Endothelial cell (in vitro differentiated cells): Measurements from ENCODE around the gene VSIG2. TPM values are rescaled to one million over a fixed set of nuclear protein-coding genes. Genes with fewer than 3 reads are reported as not detected.
A peak's percentile ranks its signal among the peaks of the same experiment; 100 is the strongest.

Source experiments
- DNase-seq: peaks from one replicate; pipeline ENCODE4 v3.0.0; 2021; ENCODE audit warnings: low spot score
- H3K27ac Mint-ChIP-seq: one replicate; pipeline ENCODE4 v1.8.0; 2021; ENCODE audit warnings: mixed read lengths, inconsistent platforms; ENCODE audit not compliant: unreplicated experiment
- H3K27me3 Mint-ChIP-seq: one replicate; pipeline ENCODE4 v1.8.0; 2021; ENCODE audit warnings: mild to moderate bottlenecking, moderate library complexity, mixed read lengths, inconsistent platforms; ENCODE audit not compliant: unreplicated experiment
- H3K36me3 Mint-ChIP-seq: one replicate; pipeline ENCODE4 v1.8.0; 2021; ENCODE audit warnings: mild to moderate bottlenecking, low read depth, mixed read lengths, inconsistent platforms; ENCODE audit not compliant: unreplicated experiment
- H3K4me1 Mint-ChIP-seq: one replicate; pipeline ENCODE4 v1.8.0; 2021; ENCODE audit warnings: mild to moderate bottlenecking, mixed read lengths, inconsistent platforms; ENCODE audit not compliant: unreplicated experiment
- H3K4me3 Mint-ChIP-seq: one replicate; pipeline ENCODE4 v1.8.0; 2021; ENCODE audit warnings: mild to moderate bottlenecking, mixed read lengths, inconsistent platforms; ENCODE audit not compliant: unreplicated experiment
- H3K9me3 Mint-ChIP-seq: one replicate; pipeline ENCODE4 v1.8.0; 2021; ENCODE audit warnings: mixed read lengths, inconsistent platforms; ENCODE audit not compliant: unreplicated experiment
- total RNA-seq: library from RNA; stranded (reverse); fragmentation: NEBNext Ultra II Directional; extraction: Animal tissue kit (Norgen Biotek cat#: 25700); gene quantifications from one replicate; pipeline ENCODE4 v1.2.1, GENCODE V29; 2021; ENCODE audit not compliant: unreplicated experiment
- TF ChIP-seq, protein P1 (sequence below): fragments of 200-600 bp; sonication (generic); IDR thresholded peaks from one replicate; pipeline ENCODE4 v1.5.0; 2021; ENCODE audit warnings: antibody characterized with exemption; ENCODE audit not compliant: unreplicated experiment

VSIG2 gene
- total RNA-seq, 1 donor from 2014 or later: 8.6 TPM

DNA sequence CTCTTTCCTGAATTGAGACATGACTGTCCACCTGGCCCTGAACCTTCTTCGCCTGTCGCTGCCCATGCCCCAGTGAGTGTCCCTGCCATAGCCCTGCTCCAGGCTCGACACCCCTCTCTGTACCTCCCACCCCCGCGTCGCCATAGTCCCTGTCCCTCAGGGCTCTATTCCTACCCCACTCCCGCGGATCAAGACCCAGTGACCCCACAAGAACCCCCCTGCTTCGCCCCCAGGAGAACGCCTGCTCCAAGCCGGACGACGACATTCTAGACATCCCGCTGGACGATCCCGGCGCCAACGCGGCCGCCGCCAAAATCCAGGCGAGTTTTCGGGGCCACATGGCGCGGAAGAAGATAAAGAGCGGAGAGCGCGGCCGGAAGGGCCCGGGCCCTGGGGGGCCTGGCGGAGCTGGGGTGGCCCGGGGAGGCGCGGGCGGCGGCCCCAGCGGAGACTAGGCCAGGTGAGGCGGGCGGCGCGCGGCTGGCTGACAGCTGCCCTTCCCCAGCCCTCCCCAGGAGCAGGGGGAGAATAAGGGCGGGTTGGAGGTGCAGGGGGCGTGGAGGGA, 6.7 kb downstream of the VSIG2 start:
- Mint-ChIP-seq H3K27me3 (peaks cover 36% of the 10 kb centered on the region), H3K4me3 (peak overlapping the region; percentile 71), H3K36me3 (peaks cover 7% of the 10 kb centered on the region), H3K4me1 (peaks cover 66% of the 10 kb centered on the region), H3K9me3 (peaks cover 5% of the 10 kb centered on the region), H3K27ac (no peak overlapping the region)
- no peak for DNase-seq
- TF ChIP-seq, protein P1, sequence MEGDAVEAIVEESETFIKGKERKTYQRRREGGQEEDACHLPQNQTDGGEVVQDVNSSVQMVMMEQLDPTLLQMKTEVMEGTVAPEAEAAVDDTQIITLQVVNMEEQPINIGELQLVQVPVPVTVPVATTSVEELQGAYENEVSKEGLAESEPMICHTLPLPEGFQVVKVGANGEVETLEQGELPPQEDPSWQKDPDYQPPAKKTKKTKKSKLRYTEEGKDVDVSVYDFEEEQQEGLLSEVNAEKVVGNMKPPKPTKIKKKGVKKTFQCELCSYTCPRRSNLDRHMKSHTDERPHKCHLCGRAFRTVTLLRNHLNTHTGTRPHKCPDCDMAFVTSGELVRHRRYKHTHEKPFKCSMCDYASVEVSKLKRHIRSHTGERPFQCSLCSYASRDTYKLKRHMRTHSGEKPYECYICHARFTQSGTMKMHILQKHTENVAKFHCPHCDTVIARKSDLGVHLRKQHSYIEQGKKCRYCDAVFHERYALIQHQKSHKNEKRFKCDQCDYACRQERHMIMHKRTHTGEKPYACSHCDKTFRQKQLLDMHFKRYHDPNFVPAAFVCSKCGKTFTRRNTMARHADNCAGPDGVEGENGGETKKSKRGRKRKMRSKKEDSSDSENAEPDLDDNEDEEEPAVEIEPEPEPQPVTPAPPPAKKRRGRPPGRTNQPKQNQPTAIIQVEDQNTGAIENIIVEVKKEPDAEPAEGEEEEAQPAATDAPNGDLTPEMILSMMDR: no peak

DNA sequence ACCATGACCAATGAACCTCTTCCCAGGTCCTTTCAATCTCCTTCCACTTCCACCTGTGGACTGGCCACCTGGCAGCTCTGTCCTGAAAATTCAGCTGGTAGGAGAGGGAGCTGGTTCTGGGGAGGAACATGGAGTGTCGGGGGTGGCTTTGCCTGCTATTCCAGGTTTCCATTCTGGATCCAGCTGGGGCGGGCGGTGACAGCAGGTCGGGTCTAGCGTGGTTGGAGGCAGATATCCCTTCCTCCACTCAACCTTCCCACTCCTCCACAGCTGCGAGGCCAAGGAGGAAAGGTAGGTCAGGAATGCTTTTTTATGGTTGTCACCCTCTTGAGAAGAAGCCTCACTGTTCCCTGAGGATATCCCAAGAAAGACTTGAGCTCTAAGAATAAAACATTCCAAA, 9.0 kb downstream of the VSIG2 start:
- Mint-ChIP-seq H3K4me1 (peaks cover 52% of the 10 kb centered on the region), H3K4me3 (no peak overlapping the region), H3K36me3 (peaks cover 11% of the 10 kb centered on the region), H3K27ac (no peak overlapping the region), H3K9me3 (peaks cover 5% of the 10 kb centered on the region), H3K27me3 (peaks cover 34% of the 10 kb centered on the region)
- no peak for DNase-seq
- TF ChIP-seq, protein P1: no peak

DNA sequence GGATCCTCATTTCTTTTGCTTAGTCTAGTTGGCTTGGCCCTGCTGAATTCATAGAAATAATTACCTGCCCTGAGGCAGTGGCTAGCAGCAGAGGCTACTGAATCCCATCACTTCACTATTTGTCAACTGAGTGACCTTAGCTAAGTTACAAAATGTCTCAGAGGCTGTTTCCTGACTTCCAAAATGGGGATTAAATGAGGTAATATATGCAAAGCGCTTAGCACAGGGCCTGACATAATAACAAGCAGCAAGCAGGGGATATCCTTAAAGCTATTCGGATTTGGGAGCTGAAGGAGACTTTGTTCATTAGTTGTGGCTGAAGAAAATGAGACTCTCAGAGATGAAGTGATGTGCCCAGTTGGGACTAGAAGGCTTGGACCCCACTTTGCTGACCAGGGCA, 9.5 kb downstream of the VSIG2 start:
- H3K36me3 Mint-ChIP-seq: peaks cover 6% of the 10 kb centered on the region
- DNase-seq: no peak
- TF ChIP-seq, protein P1: no peak
- no peak overlapping the region for H3K27ac Mint-ChIP-seq
- peaks cover 30% of the 10 kb centered on the region for H3K27me3 Mint-ChIP-seq
- no peak overlapping the region for H3K4me3 Mint-ChIP-seq
- H3K9me3 Mint-ChIP-seq: peaks cover 5% of the 10 kb centered on the region
- peaks cover 50% of the 10 kb centered on the region for H3K4me1 Mint-ChIP-seq

DNA sequence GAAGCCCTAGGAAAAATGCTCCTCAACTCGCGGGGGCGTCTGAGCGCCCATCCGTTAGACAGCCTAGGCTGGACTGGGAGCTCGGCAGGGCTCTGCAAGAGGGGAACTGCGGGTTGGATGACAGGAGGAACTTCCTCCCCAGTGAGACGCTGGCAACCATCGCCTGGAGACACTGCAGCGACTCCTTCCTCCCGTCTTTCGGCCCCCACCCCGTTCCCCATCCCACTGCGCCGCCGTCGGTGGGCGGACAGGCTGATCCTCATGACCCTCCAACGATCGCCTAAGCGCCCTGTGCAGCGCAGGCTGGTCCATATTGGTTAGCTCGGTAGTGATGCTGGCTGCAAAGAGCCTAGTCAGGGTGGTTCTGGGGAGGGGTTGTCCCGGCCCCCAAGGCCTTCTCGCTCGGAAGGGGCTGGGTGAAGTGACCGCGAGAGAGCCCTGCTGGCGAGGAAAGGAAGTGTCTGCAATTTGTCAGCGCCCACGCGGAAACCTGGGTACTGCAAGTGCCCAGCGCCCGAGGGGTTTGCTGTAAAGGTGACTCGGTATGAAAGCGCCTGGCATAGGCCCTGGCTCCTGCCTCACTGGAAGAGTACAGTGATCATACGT, 11.7 kb downstream of the VSIG2 start:
- Mint-ChIP-seq H3K4me1 (peaks cover 41% of the 10 kb centered on the region), H3K27ac (no peak overlapping the region), H3K9me3 (peaks cover 5% of the 10 kb centered on the region), H3K27me3 (peaks cover 26% of the 10 kb centered on the region), H3K4me3 (peak overlapping the region; percentile 82), H3K36me3 (peaks cover 6% of the 10 kb centered on the region)
- no peak for DNase-seq
- TF ChIP-seq, protein P1: peak; percentile 69
